ENCODE measurements around the gene EFCAB12. TPM values are rescaled to one million over a fixed set of nuclear protein-coding genes. Genes with fewer than 3 reads are reported as not detected.

Gene EFCAB12
- total RNA-seq (2021; ENCODE audit: unreplicated experiment) (0.54 TPM), Bru-seq, nascent RNA (percentile 24 among the genes with signal in this experiment), BruChase-seq, experiment 1, labeled RNA remaining after a 2-hour chase (percentile 33 among the genes with signal in this experiment), BruChase-seq, experiment 2, labeled RNA remaining after a 6-hour chase (percentile 31 among the genes with signal in this experiment)
- 0.81 TPM for polyA plus RNA-seq (2012; ENCODE audit: insufficient read length)
- long read RNA-seq, result 0 reads

GRCh38 chr3:129428376-129429079 lies at the start of gene EFCAB12:
Gene EFCAB12 (minus strand): TSS chr3:129428636. CDS start chr3:129428488, 148 bp downstream.
- peak within 1 kb of the TSS; percentile 78 for H3K27ac ChIP-seq (ENCODE audit: low read length)
- H3K36me3 ChIP-seq (ENCODE audit: control insufficient read depth, insufficient read depth, low read length), result peaks cover 13% of the 10 kb centered on the region
- peak; percentile 48 for TF ChIP-seq POLR2AphosphoS5 (IDR thresholded peaks at IDR 0.05; ENCODE audit: low read depth, low read length)
- TF ChIP-seq REST (IDR thresholded peaks at IDR 0.05; ENCODE audit: insufficient read depth in 1 of 2, low read depth in 2 of 2, low read length in 1 of 2), result 0 out of 4 replicates have a peak, but pooled peaks of 1 of the 2 experiments have one; percentile 5
- no peak for TF ChIP-seq CTCF (IDR thresholded peaks at IDR 0.05)
- TF ChIP-seq TCF7L2 (IDR thresholded peaks at IDR 0.05; ENCODE audit: low read depth, low read length), result no peak
- 0 out of 2 replicates have a peak, but pooled peaks have one; percentile 71 for TF ChIP-seq SIN3A (IDR thresholded peaks at IDR 0.05; ENCODE audit: borderline replicate concordance, insufficient read depth, low read depth, low read length)
- intact Hi-C loops (cut with micrococcal nuclease; ENCODE audit: unreplicated experiment) (no loop called here), in situ Hi-C loops (cut with HindIII; ENCODE audit: low pct_unique_long_range_greater_than_20kb, low sequenced_read_pairs) (no loop called here)
- ChIA-PET POLR2A (interaction anchor here (0.6 to 1.2 kb wide), 3 partner anchors 14 to 98 kb away, joined by 3 read pairs; no protein-coding TSS in a partner anchor), CTCF (interaction anchor here (1.2 to 1.3 kb wide), 2 partner anchors 29 to 45 kb away, joined by 3 to 5 read pairs; no protein-coding TSS in a partner anchor)
- peaks cover 11% of the 10 kb centered on the region for H3K4me1 ChIP-seq (ENCODE audit: control insufficient read depth, insufficient read depth, low read length)
- H3K27me3 ChIP-seq (ENCODE audit: control insufficient read depth, insufficient read depth, low read length), result no peaks in the 10 kb centered on the region
- peak within 1 kb of the TSS; percentile 59 to 75 for H3K4me3 ChIP-seq (ENCODE audit: low read depth in 2 of 2, low read length in 2 of 2)
- H3K9me3 ChIP-seq (ENCODE audit: control insufficient read depth, insufficient read depth, low read depth, low read length), result no peaks in the 10 kb centered on the region
- ATAC-seq (peak; percentile 99), DNase-seq (ENCODE audit: low read depth, low spot score) (peak; percentile 76)
- no TSS peak for BruUV-seq (replicated peaks)

- Histone ChIP-seq H3K4me1 (ENCODE audit: control insufficient read depth, insufficient read depth, low read length) (no peaks in the 10 kb centered on the region), H3K4me3 (ENCODE audit: low read depth in 2 of 2, low read length in 2 of 2) (no peak overlapping the region), H3K27ac (ENCODE audit: low read length) (no peak overlapping the region), H3K9me3 (ENCODE audit: control insufficient read depth, insufficient read depth, low read depth, low read length) (no peaks in the 10 kb centered on the region), H3K36me3 (ENCODE audit: control insufficient read depth, insufficient read depth, low read length) (peaks cover 3% of the 10 kb centered on the region; the same call in 1 of the 2 replicates), H3K27me3 (ENCODE audit: control insufficient read depth, insufficient read depth, low read length) (no peaks in the 10 kb centered on the region)
- no TSS peak for BruUV-seq (replicated peaks)
- ChIA-PET CTCF (interaction anchor here (1.0 kb wide), 1 partner anchor 93 kb away, joined by 3 read pairs; no protein-coding TSS in a partner anchor), POLR2A (interaction anchor here (0.6 kb wide), 1 partner anchor 792 kb away, joined by 8 read pairs; no protein-coding TSS in a partner anchor)
- no peak for TF ChIP-seq SIN3A (IDR thresholded peaks at IDR 0.05; ENCODE audit: borderline replicate concordance, insufficient read depth, low read depth, low read length)
- TF ChIP-seq CTCF (IDR thresholded peaks at IDR 0.05), result no peak
- TF ChIP-seq POLR2AphosphoS5 (IDR thresholded peaks at IDR 0.05; ENCODE audit: low read depth, low read length), result no peak
- TF ChIP-seq REST (IDR thresholded peaks at IDR 0.05; ENCODE audit: insufficient read depth in 1 of 2, low read depth in 2 of 2, low read length in 1 of 2), result no peak
- TF ChIP-seq TCF7L2 (IDR thresholded peaks at IDR 0.05; ENCODE audit: low read depth, low read length), result no peak
- DNase-seq (ENCODE audit: low read depth, low spot score), result no peak
- intact Hi-C loops (cut with micrococcal nuclease; ENCODE audit: unreplicated experiment), result no loop called here
- ATAC-seq, result no peak
- in situ Hi-C loops (cut with HindIII; ENCODE audit: low pct_unique_long_range_greater_than_20kb, low sequenced_read_pairs), result no loop called here
Observed at GRCh38 chr3:129476586-129476985, 48.1 kb upstream of the EFCAB12 start.

All from Panc1 (cell line).